ENCODE data around the gene SLC44A5. TPM values are rescaled to one million over a fixed set of nuclear protein-coding genes. Genes with fewer than 3 reads are reported as not detected.
"Not testable (repeated sequence)": the region's sequence is repeated elsewhere in the genome, so short reads cannot be mapped to it uniquely, and the experiment has no call there.

SLC44A5 gene
- total RNA-seq, 2 experiments from 2014 or later, result 0.79 to 0.89 TPM

DNA sequence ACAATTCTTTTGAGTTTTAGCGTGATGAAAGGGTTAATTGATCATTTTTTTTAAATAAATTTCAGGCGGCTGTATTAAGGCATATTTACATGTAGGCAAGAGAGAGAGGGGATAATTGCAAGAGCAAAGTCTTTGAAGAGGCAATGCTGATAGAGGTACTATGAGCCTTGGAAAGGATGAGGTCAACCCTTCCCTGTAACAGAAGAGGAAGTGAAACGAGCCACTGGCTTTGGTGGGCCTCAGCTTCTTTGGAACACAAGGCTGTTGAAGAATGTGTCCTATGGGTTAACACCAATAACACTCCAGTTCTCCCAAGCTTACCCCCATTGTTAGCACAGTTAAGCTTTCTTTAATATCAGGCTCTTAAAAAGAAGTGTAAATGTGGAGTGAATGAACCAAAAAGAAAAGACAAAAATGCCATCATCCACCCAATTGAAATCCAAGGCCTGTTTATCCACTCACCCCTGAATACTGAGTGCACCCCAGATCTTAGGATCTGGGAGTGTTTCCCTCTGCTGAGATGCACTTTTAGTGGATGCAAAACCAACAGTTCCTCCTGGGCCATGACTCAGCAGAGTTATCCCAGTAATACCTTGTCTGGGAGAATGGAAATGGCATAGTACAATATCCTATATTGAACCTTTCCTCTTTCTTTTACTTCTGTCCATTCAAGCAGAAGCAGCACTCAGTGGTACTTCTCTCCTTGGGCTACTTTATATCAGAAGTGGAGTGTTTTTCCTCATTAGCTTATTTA, 216.4 kb downstream of the SLC44A5 start:
- no peaks in the 10 kb centered on the region for H3K36me3 Mint-ChIP-seq
- H3K9me3 Mint-ChIP-seq, result peaks cover 5% of the 10 kb centered on the region
- no peak overlapping the region for H3K27ac Mint-ChIP-seq
- H3K4me3 Mint-ChIP-seq, result no peak overlapping the region
- peaks cover 2% of the 10 kb centered on the region for H3K4me1 Mint-ChIP-seq
- DNase-seq (no peak), ATAC-seq (ENCODE audit: low read depth) (no peak)
- POLR2A ChIA-PET, result no interaction called here
- H3K27me3 Mint-ChIP-seq, result peaks cover 2% of the 10 kb centered on the region

DNA sequence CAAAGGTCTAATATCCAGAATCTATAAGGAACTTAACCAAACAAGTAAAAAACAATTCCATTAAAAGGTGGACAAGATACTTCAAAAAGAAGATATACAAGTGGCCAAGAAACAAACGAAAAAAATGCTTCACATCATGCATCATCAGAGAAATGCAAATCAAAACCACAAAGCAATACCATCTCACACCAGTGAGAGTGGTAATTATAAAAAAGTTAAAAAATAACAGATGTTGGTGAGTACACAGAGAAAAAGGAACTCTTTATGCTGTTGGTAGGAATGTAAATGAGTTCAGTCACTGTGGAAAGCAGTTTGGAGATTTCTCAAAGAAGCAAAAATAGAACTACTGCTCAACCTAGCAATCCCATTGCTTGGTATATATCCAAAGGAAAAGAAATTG, 218.6 kb downstream of the SLC44A5 start:
- no peaks in the 10 kb centered on the region for H3K36me3 Mint-ChIP-seq
- no peak overlapping the region for H3K27ac Mint-ChIP-seq
- no peak overlapping the region for H3K4me3 Mint-ChIP-seq
- POLR2A ChIA-PET, result no interaction called here
- peaks cover 3% of the 10 kb centered on the region for H3K27me3 Mint-ChIP-seq
- peaks cover 10% of the 10 kb centered on the region for H3K9me3 Mint-ChIP-seq
- peaks cover 2% of the 10 kb centered on the region for H3K4me1 Mint-ChIP-seq
- ATAC-seq (ENCODE audit: low read depth) (no peak), DNase-seq (no peak)

DNA sequence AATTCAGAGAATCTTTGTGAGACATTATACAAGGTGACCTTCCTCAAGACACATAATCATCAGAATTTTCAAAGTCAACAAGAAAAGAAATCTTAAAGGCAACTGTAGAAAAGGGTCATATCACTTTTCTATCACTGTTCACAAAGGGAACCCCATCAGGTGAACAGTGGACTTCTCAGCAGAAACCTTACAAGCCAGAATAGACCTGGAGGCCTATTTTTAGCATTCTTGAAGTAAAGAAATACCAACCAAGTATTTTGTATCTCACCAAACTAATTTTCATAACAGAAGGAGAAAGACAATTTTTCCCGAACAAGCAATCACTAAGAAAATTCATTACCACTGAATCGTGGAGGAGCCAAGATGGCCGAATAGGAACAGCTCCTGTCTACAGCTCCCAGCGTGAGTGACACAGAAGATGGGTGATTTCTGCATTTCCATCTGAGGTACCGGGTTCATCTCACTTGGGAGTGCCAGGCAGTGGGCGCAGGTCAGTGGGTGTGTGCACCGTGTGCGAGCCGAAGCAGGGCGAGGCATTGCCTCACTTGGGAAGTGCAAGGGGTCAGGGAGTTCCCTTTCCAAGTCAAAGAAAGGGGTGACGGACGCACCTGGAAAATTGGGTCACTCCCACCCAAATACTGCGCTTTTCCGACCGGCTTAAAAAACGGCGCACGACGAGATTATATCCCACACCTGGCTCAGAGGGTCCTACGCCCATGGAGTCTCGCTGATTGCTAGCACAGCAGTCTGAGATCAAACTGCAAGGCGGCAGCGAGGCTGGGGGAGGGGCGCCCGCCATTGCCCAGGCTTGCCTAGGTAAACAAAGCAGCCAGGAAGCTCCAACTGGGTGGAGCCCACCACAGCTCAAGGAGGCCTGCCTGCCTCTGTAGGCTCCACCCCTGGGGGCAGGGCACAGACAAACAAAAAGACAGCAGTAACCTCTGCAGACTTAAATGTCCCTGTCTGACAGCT, 235.2 kb downstream of the SLC44A5 start:
- DNase-seq; H3K4me1 Mint-ChIP-seq; H3K9me3 Mint-ChIP-seq; ATAC-seq (ENCODE audit: low read depth); POLR2A ChIA-PET; H3K27me3 Mint-ChIP-seq; H3K36me3 Mint-ChIP-seq: not testable (repeated sequence)
- Mint-ChIP-seq H3K4me3 (peak overlapping the region; percentile 80), H3K27ac (peak overlapping the region; percentile 85)

DNA sequence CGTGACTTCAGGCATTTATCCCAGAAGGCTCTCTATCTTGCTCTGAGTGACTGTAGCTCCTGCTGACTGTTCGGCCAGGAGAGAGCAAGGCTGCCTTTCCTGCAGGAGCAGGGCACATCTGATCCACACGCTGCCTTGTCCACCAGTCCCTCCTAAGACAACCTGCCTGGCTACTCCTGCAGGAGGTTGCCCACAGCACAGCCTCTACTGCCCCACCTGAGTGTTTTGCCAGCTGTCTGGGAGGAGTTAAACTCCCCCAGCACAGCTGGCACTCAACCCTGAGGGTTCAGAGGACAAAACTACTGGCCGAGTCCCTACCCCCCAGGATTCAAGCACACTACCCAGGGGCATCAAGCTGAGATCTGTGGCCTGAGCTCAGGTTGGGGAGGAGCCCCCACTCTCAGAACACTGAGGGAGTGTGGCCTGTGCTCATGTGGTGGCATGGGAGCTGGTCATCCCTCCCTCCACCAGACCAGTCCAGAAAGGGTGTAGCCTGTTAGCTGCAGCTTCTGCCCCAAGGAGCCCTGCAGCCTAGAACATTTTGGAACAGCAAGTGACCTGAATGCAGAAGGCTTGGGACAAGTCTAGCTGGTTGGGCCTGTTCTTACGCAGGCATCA, 237.3 kb downstream of the SLC44A5 start:
- H3K27me3 Mint-ChIP-seq, result no peaks in the 10 kb centered on the region
- no peaks in the 10 kb centered on the region for H3K4me1 Mint-ChIP-seq
- no peak overlapping the region for H3K27ac Mint-ChIP-seq
- DNase-seq (no peak), ATAC-seq (ENCODE audit: low read depth) (no peak)
- H3K9me3 Mint-ChIP-seq, result no peaks in the 10 kb centered on the region
- POLR2A ChIA-PET, result no interaction called here
- no peak overlapping the region for H3K4me3 Mint-ChIP-seq
- no peaks in the 10 kb centered on the region for H3K36me3 Mint-ChIP-seq

DNA sequence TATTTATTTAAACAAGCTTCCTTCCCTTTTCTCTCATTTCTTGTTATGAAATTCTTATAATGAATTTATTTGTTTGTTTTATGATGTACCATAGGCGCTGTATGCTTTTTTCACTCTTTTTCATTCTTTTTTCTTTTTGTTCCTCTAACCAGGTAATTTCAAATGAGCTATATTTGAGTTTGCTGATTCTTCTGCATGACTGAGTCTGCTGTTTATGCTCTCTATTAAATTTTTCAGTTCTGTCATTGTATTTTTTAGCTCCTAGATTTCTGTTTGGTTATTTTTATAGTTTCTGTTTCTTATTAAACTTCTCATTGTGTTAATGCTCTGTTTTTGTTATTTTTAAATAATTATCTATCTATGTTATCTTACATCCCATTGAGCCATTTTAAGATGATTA, 244.3 kb downstream of the SLC44A5 start:
- Mint-ChIP-seq H3K9me3 (peaks cover 9% of the 10 kb centered on the region), H3K4me3 (no peak overlapping the region), H3K27ac (no peak overlapping the region), H3K36me3 (no peaks in the 10 kb centered on the region), H3K4me1 (no peaks in the 10 kb centered on the region), H3K27me3 (no peaks in the 10 kb centered on the region)
- POLR2A ChIA-PET, result no interaction called here
- DNase-seq (no peak), ATAC-seq (ENCODE audit: low read depth) (no peak)

DNA sequence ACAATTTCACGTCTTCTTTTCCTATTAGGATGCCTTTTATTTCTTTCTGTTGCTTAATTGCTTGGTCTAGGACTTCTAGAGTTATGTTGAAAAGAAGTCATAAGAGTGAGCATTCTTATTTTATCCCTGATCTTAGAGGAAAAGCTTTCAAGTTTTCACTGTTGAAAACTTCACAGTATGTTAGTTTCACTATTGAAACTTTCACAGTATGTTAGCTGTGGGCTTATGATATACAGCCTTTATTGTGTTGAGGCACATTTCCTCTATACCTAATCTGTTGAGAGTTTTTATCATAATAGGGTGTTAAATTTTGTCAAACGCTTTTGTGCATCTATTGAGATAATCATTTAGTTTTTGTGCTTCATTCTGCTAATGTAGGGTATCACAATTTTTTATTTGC, 249.7 kb downstream of the SLC44A5 start:
- H3K4me1 Mint-ChIP-seq, result no peaks in the 10 kb centered on the region
- H3K4me3 Mint-ChIP-seq, result no peak overlapping the region
- POLR2A ChIA-PET, result no interaction called here
- no peak overlapping the region for H3K27ac Mint-ChIP-seq
- peaks cover 7% of the 10 kb centered on the region for H3K9me3 Mint-ChIP-seq
- no peaks in the 10 kb centered on the region for H3K36me3 Mint-ChIP-seq
- DNase-seq, result no peak
- no peak for ATAC-seq (ENCODE audit: low read depth)
- no peaks in the 10 kb centered on the region for H3K27me3 Mint-ChIP-seq

DNA sequence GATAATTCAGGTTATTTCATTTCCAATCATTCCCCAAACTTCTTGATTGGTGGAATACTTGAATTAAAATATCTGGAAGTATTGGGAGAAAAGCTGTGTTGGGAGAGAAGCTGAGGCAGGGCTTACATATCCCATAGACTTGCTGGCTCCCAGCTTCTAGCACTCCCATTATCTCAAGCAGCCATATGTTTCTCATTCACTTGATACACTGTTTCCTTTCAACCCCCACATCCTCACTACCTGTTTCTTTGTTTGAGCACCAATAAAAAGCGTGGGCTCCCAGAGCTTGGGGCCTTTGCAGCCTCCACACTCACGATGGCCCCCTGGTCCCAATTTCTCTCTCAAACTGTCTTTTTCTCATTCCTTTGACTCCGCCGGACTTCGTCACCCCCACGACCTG, 256.6 kb downstream of the SLC44A5 start:
- H3K27ac Mint-ChIP-seq; H3K27me3 Mint-ChIP-seq; H3K4me3 Mint-ChIP-seq; ATAC-seq (ENCODE audit: low read depth); H3K36me3 Mint-ChIP-seq; H3K9me3 Mint-ChIP-seq; H3K4me1 Mint-ChIP-seq; POLR2A ChIA-PET; DNase-seq: not testable (repeated sequence)

DNA sequence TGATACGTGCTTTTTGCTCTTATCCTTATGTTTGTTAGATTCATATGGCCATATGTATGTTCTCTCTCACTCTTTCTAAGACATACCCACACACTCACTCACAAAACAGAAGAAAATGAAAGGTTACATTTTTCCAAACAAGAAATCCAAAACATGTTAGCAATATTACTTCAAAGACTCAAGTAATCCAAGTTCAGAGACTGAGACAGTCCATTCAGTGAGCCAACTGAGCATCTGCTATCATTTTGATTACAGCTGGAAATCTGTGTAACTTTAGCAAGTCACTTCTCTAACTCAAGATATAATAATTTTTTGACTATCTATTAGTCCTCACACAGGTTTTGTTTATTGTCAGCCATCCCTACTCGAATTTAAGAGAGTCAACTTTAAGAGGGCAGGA, 257.9 kb downstream of the SLC44A5 start:
- H3K36me3 Mint-ChIP-seq, result no peaks in the 10 kb centered on the region
- no peaks in the 10 kb centered on the region for H3K27me3 Mint-ChIP-seq
- POLR2A ChIA-PET, result no interaction called here
- no peak overlapping the region for H3K27ac Mint-ChIP-seq
- ATAC-seq (ENCODE audit: low read depth) (no peak), DNase-seq (no peak)
- no peak overlapping the region for H3K4me3 Mint-ChIP-seq
- H3K9me3 Mint-ChIP-seq, result no peaks in the 10 kb centered on the region
- no peaks in the 10 kb centered on the region for H3K4me1 Mint-ChIP-seq

DNA sequence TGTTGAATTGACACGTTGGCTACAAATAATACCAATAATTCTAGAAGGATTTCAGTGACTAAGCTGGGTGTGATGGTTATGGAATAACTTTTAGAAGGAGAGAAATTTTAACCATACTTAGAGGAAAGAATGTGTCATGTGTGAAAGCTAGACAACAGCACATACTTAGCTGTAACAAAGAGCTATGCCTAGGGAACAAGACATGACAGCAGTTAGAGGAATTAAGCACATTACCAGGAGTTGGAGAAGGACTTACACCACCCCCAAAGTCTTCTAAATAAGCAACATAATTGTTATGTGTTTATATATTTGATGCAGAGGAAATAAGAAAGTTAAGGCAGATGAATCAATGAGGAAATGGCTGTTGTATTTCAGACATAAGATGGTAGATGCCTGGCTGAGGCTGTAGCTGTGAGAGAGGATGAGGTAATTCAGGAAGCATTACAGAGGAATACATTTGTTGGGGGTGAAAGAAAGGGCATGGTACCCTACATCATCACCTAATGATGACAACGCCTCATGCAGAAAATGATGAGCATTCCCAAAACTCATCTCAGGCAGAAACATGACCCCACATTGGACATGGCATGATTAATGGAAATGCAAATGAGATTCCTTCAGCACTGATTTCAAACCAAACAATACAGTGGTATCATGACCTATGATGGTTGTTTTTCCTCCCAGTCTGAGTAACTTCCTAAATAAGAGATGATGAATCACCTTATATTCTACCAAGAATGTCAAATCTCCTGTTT, 265.2 kb downstream of the SLC44A5 start:
- Mint-ChIP-seq H3K9me3 (peaks cover 3% of the 10 kb centered on the region), H3K36me3 (no peaks in the 10 kb centered on the region), H3K4me3 (no peak overlapping the region), H3K27ac (no peak overlapping the region), H3K27me3 (no peaks in the 10 kb centered on the region), H3K4me1 (no peaks in the 10 kb centered on the region)
- DNase-seq (no peak), ATAC-seq (ENCODE audit: low read depth) (no peak)
- POLR2A ChIA-PET, result no interaction called here

DNA sequence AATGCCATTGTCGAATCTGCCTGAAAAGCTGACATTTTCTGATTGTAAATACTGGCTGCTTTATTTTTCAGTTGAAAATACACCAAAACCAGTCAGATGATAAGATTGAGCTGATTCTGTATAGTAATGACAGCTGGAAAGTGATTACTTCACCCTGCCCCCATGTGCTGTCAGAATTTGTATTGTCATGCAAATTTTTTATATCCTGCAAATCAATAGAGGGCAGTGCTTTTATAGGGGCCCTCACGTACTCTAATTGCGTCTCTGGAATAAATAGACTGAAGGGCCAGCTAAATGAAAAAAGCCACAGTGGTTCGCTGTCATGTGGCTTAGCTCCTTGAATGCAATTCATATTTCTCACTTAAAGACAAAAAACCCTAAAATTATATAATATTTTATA, 268.1 kb downstream of the SLC44A5 start:
- H3K27me3 Mint-ChIP-seq, result no peaks in the 10 kb centered on the region
- no peaks in the 10 kb centered on the region for H3K4me1 Mint-ChIP-seq
- POLR2A ChIA-PET, result no interaction called here
- H3K9me3 Mint-ChIP-seq, result peaks cover 3% of the 10 kb centered on the region
- no peaks in the 10 kb centered on the region for H3K36me3 Mint-ChIP-seq
- no peak overlapping the region for H3K4me3 Mint-ChIP-seq
- DNase-seq, result no peak
- H3K27ac Mint-ChIP-seq, result no peak overlapping the region
- no peak for ATAC-seq (ENCODE audit: low read depth)

DNA sequence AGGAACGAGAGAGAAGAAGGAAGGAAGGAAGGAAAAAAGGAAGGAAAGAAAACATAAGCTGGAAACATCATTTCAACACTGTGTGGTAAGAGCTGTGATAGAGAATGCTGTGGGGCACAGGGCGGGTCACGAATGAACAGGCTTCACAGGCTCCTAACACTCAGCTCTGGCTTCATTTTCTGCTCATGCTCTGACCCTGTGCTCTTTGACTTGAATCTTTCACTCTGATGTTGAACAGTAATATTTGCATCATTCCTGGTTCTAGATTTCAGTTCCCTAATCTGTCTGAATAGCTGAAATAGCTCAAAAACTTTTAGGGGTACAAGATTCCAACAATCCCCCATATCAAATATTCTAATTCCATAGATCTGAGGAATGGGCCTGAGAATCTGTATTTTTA, 269.4 kb downstream of the SLC44A5 start:
- Mint-ChIP-seq H3K4me3 (no peak overlapping the region), H3K27ac (no peak overlapping the region), H3K9me3 (no peaks in the 10 kb centered on the region), H3K27me3 (no peaks in the 10 kb centered on the region), H3K4me1 (no peaks in the 10 kb centered on the region), H3K36me3 (no peaks in the 10 kb centered on the region)
- ATAC-seq (ENCODE audit: low read depth), result no peak
- DNase-seq, result no peak
- POLR2A ChIA-PET, result no interaction called here

DNA sequence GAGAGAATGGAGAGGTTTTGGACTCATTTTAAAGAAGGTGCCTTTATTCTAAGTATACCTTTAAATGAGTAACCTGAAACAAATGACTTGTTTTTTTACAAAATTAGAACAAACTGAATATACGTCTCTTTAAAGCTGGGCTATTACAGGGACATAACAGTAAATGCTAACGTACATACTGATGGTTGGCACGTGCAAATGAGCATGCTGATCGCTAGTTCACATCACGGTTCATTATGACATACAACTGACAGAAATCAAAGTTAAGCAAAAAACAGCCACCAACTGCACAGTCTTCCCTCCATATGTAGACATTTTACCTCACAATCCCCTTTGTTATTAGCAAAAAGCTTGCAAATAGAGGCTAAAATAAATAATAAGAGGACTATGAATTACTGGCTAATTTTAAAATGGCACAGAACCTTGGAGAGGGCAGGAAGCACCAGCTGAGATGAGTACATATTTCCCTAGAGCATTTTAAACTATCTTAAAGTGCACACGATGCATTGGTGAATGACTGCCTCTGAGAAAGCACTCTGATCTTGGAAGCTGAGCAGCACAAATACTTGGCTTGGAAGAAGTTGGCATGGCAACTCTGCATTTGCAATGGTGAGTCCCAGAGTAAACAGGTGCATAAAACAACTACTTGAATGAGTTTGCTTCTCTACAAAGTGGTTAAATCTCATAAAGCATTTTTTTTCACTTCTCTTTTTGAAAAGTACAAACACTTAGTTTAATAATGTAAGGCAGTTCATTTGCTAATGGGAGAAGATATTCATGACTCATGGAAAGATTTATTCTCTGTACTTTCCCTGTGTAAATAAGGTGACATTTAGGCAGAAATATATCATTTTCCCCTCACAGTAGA, 272.1 kb downstream of the SLC44A5 start:
- ATAC-seq (ENCODE audit: low read depth) (no peak), DNase-seq (no peak)
- H3K4me3 Mint-ChIP-seq, result no peak overlapping the region
- no peak overlapping the region for H3K27ac Mint-ChIP-seq
- no peaks in the 10 kb centered on the region for H3K4me1 Mint-ChIP-seq
- H3K9me3 Mint-ChIP-seq, result no peaks in the 10 kb centered on the region
- POLR2A ChIA-PET, result no interaction called here
- H3K27me3 Mint-ChIP-seq, result no peaks in the 10 kb centered on the region
- no peaks in the 10 kb centered on the region for H3K36me3 Mint-ChIP-seq

All from activated naive CD8-positive, alpha-beta T cell treated with anti-CD3 and anti-CD28 coated beads, Interleukin-2, amount 10 ng/mL, durations not matched to agents 7 days and 5 days (primary cell).